Activated naive CD4-positive, alpha-beta T cell treated with anti-CD3 and anti-CD28 coated beads, Interleukin-2, amount 50 U/mL, for 16 hours (primary cell): ENCODE data around the gene ECHDC3.
"Not testable (repeated sequence)": the region's sequence is repeated elsewhere in the genome, so short reads cannot be mapped to it uniquely, and the experiment has no call there.

Experiments
- DNase-seq: peaks from one replicate; pipeline ENCODE4 v3.0.0-alpha.2; 2020

ECHDC3 gene

GRCh38 chr10:11719496-11720259 lies 22.5 kb upstream of the ECHDC3 start:
- no peak for DNase-seq

GRCh38 chr10:11720260-11720741 lies 21.9 kb upstream of the ECHDC3 start:
- no peak for DNase-seq

DNA sequence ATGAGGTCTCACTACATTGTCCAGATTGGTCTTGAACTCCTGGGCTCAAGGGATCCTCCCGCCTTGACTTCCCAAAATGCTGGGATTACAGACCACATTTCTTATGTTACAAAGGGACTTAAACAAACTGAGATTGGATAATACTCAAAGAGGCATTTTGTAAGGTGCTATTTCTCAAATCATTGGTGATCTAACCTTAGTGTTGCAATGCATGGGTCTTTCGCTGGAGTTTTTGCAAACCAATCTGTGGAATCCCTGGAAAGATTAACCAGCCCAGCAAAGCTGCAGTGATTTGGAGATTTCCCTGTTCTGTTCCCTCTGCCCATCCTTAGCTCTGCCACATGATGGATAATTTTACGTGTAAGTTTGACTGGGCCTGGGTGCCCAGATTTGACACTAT lies 20.4 kb upstream of the ECHDC3 start:
- DNase-seq, result no peak

- no peak for DNase-seq
Measured at GRCh38 chr10:11723359-11723758, 18.8 kb upstream of the ECHDC3 start.

DNA sequence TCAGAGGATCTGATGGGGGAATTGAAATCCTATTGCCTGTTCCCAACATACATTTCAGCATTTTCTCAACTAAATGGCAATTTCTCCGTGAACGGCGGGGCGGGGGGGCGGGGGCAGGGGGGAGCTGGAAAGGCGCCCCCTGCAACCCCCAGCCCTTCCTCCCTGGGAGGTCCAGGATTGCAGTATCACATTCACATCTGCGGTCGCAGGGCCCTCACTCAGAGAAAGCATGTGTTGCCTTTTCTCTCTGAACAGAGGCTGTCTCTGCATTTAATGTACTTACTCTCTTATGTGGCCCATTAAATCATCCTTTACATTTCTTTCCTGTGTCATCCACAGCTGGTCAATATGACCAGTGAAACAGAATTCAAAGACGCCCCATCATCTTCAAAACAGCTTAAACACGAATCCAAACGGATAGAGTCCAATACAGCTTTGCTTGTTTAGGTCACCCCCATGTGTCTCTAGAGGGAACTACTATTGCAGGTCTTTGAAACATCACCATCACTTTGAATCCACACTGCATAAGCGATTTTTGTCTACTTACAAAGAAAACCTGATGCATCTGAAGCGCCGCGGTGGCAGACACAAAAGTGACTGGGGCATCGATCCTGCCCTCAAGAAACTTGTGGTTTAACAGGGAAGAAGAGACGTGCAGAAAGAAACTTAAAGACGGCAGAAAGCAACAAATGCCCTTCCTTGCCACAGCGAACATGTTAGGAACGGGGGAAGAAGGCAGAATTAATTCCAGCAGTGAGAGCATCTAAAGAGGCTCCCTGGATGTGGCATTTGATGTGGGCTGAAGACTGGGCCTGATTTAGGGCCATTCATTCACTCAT lies 17.0 kb upstream of the ECHDC3 start:
- DNase-seq, result no peak

- DNase-seq, result no peak
Measured at GRCh38 chr10:11725912-11726311, 16.3 kb upstream of the ECHDC3 start.

DNA sequence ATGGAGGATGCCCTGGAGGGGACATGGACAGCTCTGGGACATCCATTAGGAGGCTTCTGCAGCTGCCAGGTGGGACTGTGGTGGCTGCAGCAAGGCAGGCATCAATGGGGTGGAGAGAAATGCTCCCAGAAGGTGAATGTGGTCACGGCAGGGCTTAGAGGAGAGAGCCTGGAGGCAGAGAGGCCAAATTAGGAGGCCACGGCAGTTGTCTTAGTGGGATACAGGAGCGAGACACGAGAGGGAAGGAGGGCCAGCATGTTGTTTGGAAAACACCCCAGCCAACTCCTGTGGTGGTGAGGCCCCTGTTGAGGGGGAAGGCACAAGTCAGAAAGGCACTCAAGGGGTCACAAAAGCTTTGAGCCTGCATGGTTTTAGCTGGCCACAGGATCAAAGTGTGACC lies 14.6 kb upstream of the ECHDC3 start:
- no peak for DNase-seq

GRCh38 chr10:11728353-11728752 lies 13.8 kb upstream of the ECHDC3 start:
- DNase-seq, result no peak

DNA sequence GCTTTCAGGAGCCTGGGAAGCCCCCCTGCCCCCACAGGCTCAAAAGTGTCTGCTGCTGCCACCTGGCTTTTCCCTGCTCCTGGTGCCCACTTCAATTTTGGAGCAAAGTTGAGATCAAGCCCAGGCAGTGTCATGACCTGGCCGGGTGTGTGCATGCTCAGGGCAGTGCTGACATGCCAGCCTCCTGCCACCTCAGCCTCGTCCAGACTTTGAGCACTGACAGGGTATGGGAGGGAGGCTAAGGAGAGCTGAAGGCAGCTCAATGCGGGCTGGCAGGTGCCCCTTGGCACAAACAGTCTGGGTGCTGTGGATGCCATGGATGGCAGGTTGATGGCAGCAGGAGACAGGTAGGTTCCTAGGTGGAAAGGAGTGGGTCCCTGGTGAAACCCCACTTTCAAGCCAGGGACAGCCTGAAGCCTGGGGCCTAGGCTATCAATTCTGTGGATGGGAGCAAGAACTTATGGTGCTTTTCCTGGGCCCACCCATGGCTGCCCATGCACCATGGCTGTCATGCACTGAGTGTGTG lies 12.3 kb upstream of the ECHDC3 start:
- DNase-seq, result no peak

DNA sequence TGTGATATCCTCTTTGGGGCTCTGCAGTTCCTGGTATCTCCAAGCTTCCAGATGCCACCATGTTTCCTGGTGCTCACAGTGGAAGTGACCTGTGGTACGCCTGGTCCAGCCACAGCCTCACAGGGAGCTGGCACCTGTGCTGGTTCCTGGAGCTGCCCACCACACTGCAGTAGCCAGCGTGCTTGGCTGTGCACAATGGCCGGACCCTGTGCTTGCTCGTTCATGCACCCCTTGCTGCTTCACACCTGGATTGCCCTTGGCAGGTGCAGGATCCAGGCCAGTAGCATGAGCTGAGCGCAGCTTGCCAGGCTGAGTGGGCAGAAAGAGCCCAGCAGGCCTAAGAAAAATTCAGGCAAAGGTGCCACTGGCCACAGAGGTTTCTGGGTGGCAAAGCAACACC lies 11.4 kb upstream of the ECHDC3 start:
- no peak for DNase-seq

- DNase-seq, result not testable (repeated sequence)
Measured at GRCh38 chr10:11736767-11737166, 5.4 kb upstream of the ECHDC3 start.

GRCh38 chr10:11737258-11738032 lies 4.7 kb upstream of the ECHDC3 start:
- DNase-seq, result not testable (repeated sequence)

- no peak for DNase-seq
Measured at GRCh38 chr10:11740907-11741306, 1.3 kb upstream of the ECHDC3 start.

DNA sequence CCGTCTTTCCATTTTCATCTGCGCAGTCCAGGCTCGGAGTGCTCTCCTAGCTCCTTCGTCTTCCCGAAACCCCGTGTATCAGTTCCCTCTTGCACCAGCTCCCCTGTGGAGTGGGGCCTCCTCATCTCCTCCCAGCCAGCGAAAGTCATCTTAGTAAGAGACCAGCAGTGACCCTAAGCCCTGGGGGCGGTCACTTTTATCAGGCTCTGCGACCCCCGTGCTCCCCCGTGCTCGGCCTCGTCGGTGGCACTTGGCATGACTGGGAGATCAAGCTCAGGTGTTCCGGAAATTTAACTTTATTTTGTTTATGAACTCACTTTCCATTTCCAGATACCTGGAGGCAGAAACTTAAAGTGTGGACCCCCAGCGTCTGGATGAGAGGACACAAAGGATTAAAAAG lies 574 bp upstream of the ECHDC3 start:
- DNase-seq, result no peak

GRCh38 chr10:11742779-11743298 lies 657 bp downstream of the ECHDC3 start:
- DNase-seq, result no peak

DNA sequence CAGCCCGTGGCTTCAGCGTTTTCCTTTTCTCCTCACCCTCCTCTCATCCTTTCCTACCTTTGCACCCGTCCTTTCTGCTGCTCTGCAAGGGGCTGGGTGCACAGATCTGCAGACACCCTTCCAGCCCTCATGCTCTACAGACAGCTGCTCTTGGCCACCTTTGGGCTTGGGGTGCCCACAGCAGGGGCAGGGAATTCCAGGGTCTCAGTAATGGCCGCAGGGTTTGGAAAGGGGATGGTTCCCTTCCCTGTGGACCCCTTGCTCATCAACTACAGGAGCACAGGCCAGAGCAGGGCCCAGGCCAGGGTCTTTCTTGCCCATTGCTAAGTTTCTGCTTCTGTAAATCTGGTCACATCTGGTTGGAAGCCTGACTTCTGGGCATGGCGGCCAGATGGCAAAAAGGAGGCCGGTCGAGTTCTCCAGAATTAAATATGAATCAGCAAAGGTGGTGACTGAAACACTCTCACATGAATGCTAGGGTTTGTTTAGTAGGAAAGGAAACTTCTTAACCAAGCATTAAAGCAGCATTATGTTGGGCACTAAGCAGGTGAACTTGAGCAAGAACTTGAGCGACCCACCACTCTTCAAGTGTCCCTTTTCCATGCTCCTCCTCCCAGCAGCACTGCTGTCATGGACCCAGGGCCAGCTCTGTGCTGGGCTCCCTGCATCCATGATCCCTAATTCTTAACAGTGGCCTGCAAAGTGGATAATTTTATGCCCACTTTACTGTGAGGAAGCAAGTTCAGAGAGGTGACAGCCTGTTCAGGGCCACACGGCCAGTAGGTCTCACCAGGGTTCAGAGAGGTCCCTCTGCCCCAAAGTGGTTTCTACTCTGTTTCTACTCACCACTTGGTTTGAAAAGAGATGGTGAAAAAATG lies 1.5 kb downstream of the ECHDC3 start:
- DNase-seq, result no peak

DNA sequence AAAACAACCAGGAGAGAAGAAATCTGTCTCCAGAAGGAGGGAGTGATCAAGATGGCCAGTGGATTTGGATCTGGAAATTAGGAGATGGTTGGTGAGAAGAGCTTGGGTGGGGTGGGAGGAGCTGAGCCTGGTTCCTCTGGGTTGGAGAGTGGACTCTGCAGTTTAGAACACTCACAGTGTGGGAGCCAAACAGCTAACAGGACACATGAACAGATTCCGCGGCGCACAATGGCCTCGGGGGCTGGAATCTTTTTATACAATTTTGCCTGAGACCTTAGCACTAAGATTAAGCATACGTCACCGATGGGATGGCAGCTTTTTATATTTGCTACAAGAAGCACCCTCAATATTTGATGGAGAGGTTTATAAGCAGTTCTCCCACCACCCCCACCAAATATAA lies 2.9 kb downstream of the ECHDC3 start:
- DNase-seq, result no peak

DNA sequence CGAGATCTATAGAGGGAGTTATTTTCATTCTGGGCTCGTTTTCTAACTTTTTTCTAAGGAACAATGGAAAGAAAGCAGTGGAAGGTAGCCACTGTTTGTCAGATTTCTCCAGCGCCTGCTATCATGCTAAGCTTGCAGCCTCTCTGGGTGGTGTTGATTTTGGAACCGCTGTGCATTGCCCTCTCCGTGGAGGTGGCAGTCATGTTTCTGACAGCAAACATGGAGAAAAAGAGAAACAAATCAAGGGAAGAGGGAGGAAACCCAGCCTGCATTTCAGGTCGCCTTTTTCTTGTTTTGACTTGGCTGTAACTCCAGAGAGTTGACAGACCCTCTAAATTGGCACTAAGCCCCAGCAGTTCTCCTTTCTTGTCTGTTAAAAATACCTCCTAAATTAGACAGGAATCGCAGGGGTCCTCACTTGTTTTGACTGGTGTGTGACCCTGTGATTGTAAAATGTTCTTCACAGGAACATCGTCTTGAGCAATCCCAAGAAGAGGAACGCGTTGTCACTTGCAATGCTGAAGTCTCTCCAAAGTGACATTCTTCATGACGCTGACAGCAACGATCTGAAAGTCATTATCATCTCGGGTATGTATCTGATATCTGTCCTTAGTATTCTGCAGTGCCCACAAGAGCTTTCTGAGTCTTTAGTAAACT lies 4.8 kb downstream of the ECHDC3 start:
- DNase-seq, result no peak

- no peak for DNase-seq
Measured at GRCh38 chr10:11748866-11749265, 6.7 kb downstream of the ECHDC3 start.

GRCh38 chr10:11750420-11750819 lies 8.2 kb downstream of the ECHDC3 start:
- no peak for DNase-seq

DNA sequence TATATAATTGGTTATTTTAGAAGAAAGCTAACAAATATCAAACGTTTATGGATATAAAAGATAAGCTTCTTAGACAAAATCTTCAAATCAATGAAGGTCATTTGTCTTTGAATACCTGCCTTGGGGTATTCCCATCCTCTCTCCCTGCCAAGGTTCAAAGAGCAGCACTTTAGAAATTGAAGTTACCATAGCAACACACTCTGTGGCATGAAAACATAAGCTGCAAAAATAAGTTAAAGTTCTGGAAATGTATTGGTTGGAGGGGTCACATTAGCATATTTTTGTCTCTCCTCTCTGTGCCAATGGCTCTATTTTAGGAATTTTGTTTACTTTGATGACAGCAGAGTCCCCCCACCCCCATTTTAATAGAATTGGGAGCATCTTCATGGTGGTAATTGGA lies 12.0 kb downstream of the ECHDC3 start:
- no peak for DNase-seq
